ENCODE results near the gene DYNLL1.
A peak's percentile ranks its signal among the peaks of the same experiment; 100 is the strongest.
"Not testable (repeated sequence)": the region's sequence is repeated elsewhere in the genome, so short reads cannot be mapped to it uniquely, and the experiment has no call there.

The DYNLL1 gene

DNA sequence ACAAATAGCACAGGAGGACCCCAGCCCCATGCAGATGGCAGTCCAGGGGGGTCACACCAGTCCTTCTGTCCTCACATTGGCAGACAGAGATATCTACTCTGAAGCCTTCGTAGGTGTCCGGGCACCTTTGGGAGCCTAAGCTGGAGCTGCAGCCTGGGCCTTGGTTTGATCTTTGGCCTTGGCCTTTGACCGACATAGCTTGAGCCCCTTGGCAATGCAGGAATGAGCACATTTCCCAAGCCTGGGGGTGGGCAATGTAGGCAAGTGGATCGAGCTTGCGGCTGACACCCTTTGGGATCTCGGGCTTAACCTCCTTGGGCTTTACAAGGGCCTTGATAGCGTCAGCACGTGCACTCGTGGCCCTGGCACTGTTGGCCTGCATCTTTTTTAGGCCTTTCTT lies 26.7 kb downstream of the DYNLL1 start:
- no peak for DNase-seq

- DNase-seq, result peak; percentile 87
Observed at GRCh38 chr12:120528861-120529525, 33.1 kb downstream of the DYNLL1 start, which contains the start of gene COQ5. TSS of gene COQ5 (minus strand) at chr12:120529158. CDS start at chr12:120529141, 17 bp downstream.

DNA sequence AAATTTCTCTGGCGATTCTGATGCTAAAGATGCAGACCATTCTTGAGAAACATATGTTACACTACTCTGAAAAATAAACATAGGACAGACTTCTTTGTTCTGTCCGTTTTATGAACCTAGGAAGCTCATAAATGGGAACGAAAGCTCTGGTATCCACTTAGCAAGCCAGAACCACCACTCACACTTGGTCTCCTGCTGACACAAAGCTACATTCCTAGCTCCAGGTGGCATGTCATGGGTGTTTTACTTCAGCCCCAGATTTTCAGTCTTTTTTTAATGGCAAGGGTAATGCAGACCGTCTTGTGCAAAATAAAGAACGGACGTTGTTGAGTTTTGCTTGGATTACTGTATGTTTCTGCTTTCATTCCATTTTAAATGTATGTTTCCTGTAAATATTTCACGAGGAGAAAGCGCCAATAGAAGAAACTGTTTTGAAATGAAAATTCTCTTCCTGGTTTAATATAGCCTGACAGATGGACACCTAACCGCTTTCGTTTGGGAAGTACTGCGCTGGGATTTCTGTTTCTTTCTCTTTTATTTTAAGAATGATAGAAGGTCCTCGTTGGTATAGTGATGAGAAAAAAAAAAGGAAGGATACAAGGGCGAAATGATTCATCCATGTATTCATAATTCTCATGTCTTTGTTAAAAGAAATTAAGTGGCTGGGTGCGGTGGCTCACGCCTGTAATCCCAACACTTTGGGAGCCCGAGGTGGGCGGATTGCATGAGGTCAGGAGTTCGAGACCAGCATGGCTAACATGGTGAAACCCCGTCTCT lies 33.9 kb downstream of the DYNLL1 start:
- DNase-seq, result peak; percentile 34

DNA sequence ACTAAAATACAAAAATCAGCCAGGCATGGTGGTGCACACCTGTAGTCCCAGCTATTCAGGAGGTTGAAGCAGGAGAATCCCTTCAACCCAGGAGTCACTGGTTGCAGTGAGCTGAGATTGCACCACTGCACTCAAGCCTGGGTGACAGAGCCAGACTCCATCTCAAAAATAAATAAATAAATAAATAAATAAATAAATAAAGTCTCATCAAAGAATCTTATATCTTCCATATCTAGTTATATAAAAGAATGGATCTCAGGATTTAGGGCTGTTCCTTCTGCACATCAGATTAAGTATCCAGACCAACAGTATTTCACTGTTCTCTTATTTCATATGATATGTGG lies 34.5 kb downstream of the DYNLL1 start:
- not testable (repeated sequence) for DNase-seq

- DNase-seq, result no peak
Observed at GRCh38 chr12:120532701-120533238, 36.9 kb downstream of the DYNLL1 start.

DNA sequence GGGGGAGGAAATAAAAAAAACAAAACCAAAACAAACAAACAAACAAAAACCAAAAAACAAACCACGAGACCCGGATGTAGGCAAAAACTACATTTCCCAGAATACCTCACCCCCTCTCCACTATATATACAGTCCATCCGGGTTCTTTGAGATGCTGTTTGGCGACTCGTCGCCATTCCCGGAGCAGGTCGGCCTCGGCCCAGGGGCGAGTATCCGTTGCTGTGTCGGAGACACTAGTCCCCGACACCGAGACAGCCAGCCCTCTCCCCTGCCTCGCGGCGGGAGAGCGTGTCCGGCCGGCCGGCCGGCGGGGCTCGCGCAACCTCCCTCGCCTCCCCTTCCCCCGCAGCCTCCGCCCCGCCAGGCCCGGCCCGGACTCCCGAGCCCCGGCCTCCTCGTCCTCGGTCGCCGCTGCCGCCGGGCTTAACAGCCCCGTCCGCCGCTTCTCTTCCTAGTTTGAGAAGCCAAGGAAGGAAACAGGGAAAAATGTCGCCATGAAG lies 38.3 kb downstream of the DYNLL1 start, which contains the start of gene RNF10:
RNF10 (plus strand) TSS at position 154 of the 500 bp plus-strand sequence. CDS start 456 bp downstream, outside the sequence.
- DNase-seq, result peak; percentile 86

DNA sequence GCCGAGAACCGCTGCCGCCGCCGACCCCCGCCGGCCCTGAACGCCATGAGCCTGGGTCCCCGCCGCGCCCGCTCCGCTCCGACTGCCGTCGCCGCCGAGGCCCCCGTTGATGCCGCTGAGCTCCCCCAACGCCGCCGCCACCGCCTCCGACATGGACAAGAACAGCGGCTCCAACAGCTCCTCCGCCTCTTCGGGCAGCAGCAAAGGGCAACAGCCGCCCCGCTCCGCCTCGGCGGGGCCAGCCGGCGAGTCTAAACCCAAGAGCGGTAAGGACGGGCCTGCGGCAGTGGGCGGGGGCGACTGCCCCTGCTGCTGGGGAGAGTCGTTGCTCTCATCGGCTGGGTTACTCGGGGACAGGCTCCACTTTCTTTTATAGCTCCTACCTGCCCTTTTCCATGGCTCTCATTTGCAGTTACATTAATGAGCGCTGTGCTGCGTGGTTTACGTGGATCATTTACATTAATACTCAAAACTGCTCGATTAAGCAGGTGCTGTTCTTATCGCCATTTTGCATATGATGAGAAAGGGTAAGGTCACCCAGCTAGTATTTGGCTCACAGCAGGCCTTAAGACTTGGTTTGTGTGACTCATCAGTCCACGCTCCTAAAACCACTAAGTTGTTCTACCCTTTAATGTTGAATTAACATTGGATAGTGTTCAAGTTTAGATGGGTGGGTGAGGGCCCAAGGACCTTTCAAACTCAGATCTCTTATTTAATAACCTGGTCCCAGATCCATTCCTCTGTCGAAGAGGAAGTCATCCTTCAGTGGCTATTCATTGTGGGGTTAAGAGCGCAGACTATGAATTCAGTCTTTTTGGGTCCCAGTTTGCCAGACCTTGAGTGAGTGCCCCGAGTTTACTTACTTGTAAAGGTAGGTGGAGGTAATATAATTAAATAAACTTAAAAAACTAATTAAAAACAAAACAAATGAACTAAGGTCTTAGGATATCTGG lies 39.1 kb downstream of the DYNLL1 start:
- DNase-seq, result peak; percentile 24

- DNase-seq, result no peak
Observed at GRCh38 chr12:120536064-120536791, 40.3 kb downstream of the DYNLL1 start.

DNA sequence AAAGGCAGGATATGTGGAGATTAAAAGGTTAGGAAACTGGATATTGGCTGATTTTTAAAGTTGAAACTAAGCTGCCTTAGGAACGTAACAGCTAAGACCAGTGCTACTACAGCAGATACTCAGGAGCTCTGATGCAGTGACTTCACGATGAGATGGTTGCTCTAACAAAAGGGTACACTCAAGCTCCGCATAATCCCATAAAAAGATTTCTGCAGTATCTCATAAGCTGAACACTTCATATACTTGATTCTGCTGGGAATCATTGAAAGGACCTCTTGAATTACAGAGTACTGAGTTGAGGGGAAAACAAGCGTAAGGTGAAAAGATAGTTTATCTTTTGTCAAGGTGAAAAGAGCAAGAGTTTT lies 41.9 kb downstream of the DYNLL1 start:
- no peak for DNase-seq

GRCh38 chr12:120538281-120539156 lies 42.6 kb downstream of the DYNLL1 start:
- no peak for DNase-seq

GRCh38 chr12:120539303-120539702 lies 43.4 kb downstream of the DYNLL1 start:
- no peak for DNase-seq

- DNase-seq, result no peak
Observed at GRCh38 chr12:120540445-120540844, 44.5 kb downstream of the DYNLL1 start.

GRCh38 chr12:120542166-120542565 lies 46.3 kb downstream of the DYNLL1 start:
- no peak for DNase-seq

- DNase-seq, result no peak
Observed at GRCh38 chr12:120544691-120545090, 48.8 kb downstream of the DYNLL1 start.

GRCh38 chr12:120546050-120546386 lies 50.1 kb downstream of the DYNLL1 start:
- no peak for DNase-seq
